Measurements from ENCODE around the gene HP1BP3.

DNA sequence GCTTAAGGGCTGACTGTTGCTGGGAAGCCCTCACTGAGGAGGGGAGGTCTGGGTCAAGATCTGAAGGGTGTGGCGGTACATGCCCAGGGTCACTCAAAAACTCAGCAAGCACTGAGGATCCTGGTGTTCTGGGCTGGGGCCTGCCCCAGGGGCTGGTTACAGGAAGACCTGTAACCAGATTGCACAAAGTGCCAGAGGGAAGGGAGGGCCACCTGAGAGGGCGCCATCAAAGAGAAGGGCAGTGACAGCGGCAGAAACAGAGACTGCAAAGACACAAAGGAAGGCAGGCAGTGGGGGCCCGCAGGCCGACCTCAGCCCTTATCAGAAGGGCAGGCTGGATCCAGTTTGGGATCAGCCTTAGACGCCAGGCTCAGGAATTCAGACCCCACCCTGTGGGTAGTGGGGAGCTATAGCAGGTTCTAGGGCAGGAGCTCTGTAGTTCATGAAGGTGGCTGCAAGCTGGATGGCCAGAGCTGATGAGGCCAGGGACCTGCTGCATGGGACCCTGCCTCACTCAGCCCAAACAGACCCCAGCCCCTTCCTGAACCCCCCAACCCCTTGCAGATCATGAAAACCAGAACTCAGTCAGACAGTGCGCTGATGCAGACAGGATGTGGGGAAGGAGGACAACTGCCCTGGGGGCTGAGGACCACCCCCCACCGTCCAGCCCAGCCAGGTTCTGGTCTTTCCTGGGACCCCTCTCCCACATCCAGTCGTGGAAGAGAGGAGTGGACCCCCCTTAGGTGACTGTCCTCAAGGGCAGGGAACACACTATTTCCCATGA lies 58.5 kb downstream of the HP1BP3 start:
- TF ChIP-seq, protein P1, sequence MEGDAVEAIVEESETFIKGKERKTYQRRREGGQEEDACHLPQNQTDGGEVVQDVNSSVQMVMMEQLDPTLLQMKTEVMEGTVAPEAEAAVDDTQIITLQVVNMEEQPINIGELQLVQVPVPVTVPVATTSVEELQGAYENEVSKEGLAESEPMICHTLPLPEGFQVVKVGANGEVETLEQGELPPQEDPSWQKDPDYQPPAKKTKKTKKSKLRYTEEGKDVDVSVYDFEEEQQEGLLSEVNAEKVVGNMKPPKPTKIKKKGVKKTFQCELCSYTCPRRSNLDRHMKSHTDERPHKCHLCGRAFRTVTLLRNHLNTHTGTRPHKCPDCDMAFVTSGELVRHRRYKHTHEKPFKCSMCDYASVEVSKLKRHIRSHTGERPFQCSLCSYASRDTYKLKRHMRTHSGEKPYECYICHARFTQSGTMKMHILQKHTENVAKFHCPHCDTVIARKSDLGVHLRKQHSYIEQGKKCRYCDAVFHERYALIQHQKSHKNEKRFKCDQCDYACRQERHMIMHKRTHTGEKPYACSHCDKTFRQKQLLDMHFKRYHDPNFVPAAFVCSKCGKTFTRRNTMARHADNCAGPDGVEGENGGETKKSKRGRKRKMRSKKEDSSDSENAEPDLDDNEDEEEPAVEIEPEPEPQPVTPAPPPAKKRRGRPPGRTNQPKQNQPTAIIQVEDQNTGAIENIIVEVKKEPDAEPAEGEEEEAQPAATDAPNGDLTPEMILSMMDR (IDR thresholded peaks at IDR 0.05): no peak
- no peak for TF ChIP-seq EZH2 (IDR thresholded peaks at IDR 0.05)
